HG02970 (cell line): Measurements from ENCODE around the gene CCDC170.
"Not testable (repeated sequence)": the region's sequence is repeated elsewhere in the genome, so short reads cannot be mapped to it uniquely, and the experiment has no call there.

ENCODE experiments used
- ATAC-seq: cut with Tn5 transposase; IDR thresholded peaks from one replicate; pipeline ENCODE4 v1.9.1; 2021; ENCODE audit warnings: mild to moderate bottlenecking, moderate library complexity, moderate number of reproducible peaks; ENCODE audit not compliant: unreplicated experiment, low FRiP score

Gene CCDC170

GRCh38 chr6:151493161-151493803 is 535 bp upstream of the CCDC170 start:
- ATAC-seq: no peak

DNA sequence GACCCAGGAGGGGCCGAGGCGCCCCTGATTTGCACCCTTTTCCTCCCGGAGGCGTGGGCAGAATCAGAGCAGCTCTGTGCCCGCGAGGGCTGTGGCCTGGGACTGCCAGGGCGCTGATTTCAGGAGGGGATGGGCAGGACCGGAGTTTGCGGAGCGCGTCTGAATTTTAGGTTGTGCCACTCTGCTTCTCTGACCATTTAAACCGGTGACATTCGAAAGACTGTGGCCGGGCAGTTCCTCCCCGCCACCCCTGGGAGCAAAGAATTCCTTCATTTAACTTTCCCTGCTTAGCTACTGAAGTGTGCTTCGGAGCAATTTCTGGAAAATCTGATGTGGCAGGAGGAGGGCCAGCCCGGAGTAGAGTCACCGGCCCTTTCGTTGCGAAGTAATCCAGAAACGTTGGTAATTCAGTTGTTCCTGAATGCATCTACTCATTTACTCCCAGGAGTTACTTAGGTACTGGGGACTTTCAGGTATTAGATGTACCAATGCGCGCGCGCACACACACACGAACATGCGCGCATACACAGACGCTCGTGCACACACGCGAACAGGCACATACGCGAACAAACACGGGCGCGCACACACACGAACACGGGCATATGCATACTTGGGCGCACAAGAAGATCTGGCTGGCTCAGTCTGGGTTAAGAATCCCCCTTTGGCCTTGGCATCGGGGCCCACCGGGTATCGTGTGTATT is 568 bp downstream of the CCDC170 start:
- ATAC-seq: no peak

DNA sequence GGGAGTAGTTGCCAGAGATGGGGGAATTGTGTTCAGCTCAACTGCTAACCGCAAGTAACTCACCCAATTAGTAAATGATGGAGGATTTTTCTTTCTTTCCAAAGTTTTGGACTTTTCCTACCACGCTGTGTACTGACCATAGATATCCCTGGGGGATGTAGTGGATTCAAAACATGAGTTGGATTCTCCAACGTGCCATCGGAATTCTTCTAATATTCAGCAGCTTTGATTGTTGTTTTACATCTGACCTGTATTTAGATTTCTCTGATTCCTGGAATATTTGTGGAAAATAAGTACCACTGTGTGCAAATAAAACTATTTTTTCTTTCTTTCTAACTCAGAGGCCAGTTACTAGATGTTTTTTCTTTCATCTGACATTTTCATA is 1.1 kb downstream of the CCDC170 start:
- ATAC-seq: no peak

- ATAC-seq: no peak
Observed at GRCh38 chr6:151495380-151495779, 1.6 kb downstream of the CCDC170 start.

- no peak for ATAC-seq
Observed at GRCh38 chr6:151497905-151498304, 4.1 kb downstream of the CCDC170 start.

DNA sequence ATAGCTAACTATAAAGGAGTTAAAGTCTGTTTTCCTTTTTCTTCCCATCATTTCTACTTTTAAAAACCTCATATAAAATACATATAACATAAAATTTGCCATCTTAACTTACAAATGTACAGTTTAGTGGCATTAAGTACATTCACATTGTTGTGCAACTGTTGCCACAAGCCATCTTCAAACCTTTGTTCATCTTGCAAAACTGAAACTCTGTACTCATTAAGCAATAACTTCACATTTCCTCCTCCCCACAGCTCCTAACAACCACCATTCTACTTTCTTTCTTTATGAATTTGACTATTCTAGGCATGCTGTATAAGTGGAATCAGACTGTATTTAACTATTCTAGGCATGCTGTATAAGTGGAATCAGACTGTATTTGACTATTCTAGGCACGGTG is 4.5 kb downstream of the CCDC170 start:
- ATAC-seq: no peak

GRCh38 chr6:151499551-151499950 is 5.7 kb downstream of the CCDC170 start:
- ATAC-seq: no peak

DNA sequence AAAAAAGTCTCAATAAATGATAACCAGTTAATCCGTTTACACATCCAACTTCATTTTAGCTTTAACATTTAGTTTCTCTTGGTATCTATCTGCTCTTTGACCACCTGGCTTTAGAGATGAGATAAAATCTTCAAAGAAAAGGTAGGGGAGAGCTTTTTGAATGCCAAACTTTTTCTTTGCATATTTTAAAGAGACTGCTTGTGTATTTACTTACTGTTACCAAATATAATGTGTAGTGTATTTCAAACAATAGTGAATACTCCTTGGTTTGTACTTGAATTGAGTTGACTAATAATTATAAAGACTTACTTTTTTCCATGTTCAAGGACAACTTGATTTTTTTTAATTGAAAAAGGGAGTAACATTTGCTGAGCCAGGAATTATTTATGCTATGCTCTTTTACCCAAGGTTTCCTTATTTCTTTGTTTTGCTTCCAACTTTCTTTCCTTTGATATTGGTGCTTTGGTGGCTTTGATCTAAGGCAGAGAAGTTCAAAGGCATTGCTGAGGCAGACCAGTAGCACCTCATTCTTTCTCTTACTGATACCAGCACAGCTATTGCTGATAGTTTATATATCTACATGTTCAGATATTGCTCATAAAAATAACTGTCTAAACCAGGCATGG is 7.8 kb downstream of the CCDC170 start:
- no peak for ATAC-seq

- ATAC-seq: no peak
Observed at GRCh38 chr6:151502499-151502898, 8.7 kb downstream of the CCDC170 start.

DNA sequence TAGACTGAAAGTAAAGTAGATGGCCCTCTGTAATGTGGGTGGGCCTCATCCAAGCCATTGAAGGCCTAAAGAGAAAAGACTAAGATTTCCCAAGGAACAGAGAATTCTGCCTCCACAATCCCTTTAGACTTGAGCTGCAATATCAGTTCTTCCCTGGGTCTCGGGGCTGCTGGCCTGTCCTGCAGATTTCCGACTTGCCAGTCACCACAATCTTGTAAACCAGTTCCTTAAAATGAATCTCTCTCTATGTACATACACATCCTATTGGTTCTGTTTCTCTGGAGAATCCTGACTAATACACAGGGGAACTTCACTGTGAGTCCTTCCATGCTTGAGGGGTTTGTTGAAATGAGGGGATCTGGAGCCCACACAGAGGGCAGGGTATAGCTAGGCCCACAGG is 12.9 kb downstream of the CCDC170 start:
- no peak for ATAC-seq

GRCh38 chr6:151509048-151509447 is 15.2 kb downstream of the CCDC170 start:
- no peak for ATAC-seq

GRCh38 chr6:151512481-151512880 is 18.7 kb downstream of the CCDC170 start:
- ATAC-seq: no peak

GRCh38 chr6:151514000-151514730 is 20.3 kb downstream of the CCDC170 start:
- no peak for ATAC-seq

- not testable (repeated sequence) for ATAC-seq
Observed at GRCh38 chr6:151518992-151519391, 25.2 kb downstream of the CCDC170 start.

- no peak for ATAC-seq
Observed at GRCh38 chr6:151523034-151523433, 29.2 kb downstream of the CCDC170 start.

GRCh38 chr6:151524059-151524458 is 30.2 kb downstream of the CCDC170 start:
- no peak for ATAC-seq

GRCh38 chr6:151534576-151534975 is 40.8 kb downstream of the CCDC170 start:
- ATAC-seq: no peak

- no peak for ATAC-seq
Observed at GRCh38 chr6:151535476-151536187, 41.8 kb downstream of the CCDC170 start.

- ATAC-seq: no peak
Observed at GRCh38 chr6:151536188-151536479, 42.3 kb downstream of the CCDC170 start.

DNA sequence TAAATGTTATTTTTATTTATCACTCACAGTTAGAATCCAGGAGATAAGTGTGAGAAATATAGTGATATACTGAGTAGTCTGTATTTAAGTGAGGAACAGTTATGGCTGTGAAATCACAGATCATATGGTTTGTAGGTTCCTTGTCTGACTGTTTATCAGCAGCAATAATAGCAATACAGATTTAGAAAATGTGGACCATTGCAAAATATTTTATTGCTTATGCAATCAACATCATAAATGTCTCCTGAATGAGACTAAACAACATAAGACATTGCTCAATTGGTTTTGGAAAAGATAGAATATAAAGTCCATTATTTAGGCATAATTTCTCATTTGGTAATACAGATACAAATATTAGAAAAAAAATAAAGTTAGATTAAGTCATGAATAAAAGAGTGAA is 43.7 kb downstream of the CCDC170 start:
- no peak for ATAC-seq
